ENCODE measurements around the gene COBLL1. TPM values are rescaled to one million over a fixed set of nuclear protein-coding genes. Genes with fewer than 3 reads are reported as not detected.

COBLL1 gene
- total RNA-seq, 1 donor from 2014 or later, result 33.0 TPM

GRCh38 chr2:164843346-164843911 lies 1.8 kb upstream of the COBLL1 start:
- TF ChIP-seq, protein P1, sequence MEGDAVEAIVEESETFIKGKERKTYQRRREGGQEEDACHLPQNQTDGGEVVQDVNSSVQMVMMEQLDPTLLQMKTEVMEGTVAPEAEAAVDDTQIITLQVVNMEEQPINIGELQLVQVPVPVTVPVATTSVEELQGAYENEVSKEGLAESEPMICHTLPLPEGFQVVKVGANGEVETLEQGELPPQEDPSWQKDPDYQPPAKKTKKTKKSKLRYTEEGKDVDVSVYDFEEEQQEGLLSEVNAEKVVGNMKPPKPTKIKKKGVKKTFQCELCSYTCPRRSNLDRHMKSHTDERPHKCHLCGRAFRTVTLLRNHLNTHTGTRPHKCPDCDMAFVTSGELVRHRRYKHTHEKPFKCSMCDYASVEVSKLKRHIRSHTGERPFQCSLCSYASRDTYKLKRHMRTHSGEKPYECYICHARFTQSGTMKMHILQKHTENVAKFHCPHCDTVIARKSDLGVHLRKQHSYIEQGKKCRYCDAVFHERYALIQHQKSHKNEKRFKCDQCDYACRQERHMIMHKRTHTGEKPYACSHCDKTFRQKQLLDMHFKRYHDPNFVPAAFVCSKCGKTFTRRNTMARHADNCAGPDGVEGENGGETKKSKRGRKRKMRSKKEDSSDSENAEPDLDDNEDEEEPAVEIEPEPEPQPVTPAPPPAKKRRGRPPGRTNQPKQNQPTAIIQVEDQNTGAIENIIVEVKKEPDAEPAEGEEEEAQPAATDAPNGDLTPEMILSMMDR (conservative IDR thresholded peaks at IDR 0.05; ENCODE audit: low read depth, low read length), result no peak
- DNase-seq (ENCODE audit: low read depth), result peak; percentile 49
- H3K4me3 ChIP-seq (ENCODE audit: low read depth, low read length), result no peak overlapping the region

DNA sequence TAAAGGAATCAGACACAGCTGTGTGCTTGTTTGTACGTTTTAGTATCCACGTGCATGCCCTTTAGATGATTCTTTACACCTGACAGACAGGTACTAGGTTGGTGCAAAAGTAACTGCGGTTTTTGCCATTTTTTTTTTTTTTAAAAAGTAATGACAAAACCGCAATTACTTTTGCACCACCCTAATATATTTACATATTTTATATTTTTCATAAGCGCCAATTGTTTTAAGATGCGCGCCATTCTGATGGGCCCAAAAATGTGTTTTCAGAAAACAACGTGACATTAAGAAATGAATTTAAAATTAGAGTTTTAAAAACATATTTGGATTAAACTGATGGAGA lies 972 bp upstream of the COBLL1 start:
- TF ChIP-seq, protein P1 (conservative IDR thresholded peaks at IDR 0.05; ENCODE audit: low read depth, low read length), result no peak

DNA sequence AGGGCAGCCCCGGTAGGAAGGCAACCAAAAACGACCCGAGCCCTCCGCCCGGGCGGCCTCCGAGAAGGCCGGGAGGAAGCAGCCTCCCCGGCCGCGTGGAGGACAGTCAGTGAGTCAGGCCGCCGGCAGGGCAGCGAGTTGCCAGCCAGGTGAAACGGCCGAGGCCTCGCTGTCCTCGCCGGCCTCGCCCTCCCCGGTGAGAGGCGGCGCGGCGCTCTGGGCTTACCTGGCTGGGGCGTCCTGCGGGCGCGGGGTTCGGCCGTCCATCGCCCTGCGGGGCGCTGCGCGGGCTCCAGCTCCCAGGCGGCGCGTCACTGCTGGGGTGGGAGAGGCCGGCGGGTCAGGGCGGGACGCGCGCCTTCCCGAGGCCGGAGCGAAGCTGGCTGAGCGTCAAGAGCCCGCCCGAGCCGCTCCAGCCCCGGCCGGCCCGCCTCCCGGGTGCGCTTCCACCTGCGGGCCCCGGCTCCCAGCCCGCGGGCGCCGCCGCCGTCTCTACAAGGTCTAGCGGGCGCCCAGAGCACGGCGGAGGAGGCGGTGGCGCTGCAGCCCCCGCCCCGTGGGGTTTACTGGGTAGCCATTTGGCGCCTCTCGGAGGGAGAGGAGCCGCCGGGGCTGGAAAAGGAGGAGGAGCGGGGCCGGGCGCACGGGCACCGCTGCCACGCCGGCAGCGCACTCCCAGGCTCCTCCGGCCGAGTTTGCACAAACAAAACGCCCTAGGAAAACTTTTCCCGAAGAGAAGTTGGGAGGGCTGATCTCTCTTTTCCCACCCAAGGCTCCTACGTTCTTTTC lies 499 bp downstream of the COBLL1 start:
- TF ChIP-seq, protein P1 (conservative IDR thresholded peaks at IDR 0.05; ENCODE audit: low read depth, low read length), result no peak
- DNase-seq (ENCODE audit: low read depth), result no peak
- peak overlapping the region; percentile 83 for H3K4me3 ChIP-seq (ENCODE audit: low read depth, low read length)

More for the DNA sequence above, 972 bp upstream of the COBLL1 start:
- peak overlapping the region; percentile 83 for H3K4me3 ChIP-seq (ENCODE audit: low read depth, low read length)
- no peak for DNase-seq (ENCODE audit: low read depth)

DNA sequence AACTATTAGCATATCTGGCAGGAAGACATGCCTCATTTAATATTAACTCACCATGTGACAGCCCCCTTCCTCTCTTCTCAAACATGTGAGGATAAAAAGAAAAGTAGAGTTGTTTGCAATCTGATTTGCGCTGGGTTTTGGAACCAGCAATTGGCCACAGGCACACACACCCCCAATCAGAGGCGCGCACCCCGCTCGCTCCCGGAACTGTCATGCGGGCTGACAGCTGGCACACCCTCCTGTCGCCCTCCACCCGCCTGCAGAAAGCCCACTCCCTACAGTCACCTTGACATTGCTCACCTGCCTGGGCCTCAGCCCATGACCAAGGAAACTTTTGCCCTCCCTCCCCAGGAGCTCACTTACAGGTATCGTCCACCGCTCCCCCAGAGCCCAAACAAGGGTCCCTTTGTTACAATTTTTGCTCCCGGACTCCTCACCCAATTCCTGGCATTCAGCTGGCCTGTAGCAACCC lies 1.1 kb downstream of the COBLL1 start:
- H3K4me3 ChIP-seq (ENCODE audit: low read depth, low read length), result peak overlapping the region; percentile 83
- TF ChIP-seq, protein P1 (conservative IDR thresholded peaks at IDR 0.05; ENCODE audit: low read depth, low read length), result no peak
- no peak for DNase-seq (ENCODE audit: low read depth)

DNA sequence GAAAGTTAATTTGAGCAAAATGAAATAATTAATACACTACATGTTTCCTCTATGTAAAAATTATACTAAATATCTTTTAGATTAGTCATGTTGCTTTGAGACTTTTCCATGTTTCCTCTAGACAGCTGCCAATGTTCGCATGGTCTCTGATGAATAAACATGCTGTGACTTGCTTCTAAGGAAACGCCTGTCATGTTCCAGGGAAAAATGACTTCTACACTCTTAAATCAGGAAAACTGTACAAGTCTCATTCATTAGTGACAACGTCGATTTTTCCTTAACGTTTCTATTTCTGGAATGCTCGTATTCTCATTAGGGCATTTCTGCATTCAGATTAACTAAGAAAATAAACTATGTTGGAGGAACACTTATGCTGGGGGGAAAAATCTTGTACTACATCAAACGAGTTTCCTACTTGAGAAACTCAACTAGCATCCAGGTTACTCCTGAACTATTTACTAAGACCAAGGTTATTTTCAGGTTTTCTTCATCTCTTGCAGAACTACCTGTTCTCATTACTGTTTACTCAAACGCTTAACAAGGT lies 1.6 kb downstream of the COBLL1 start:
- peak; percentile 54 for DNase-seq (ENCODE audit: low read depth)
- peak overlapping the region; percentile 83 for H3K4me3 ChIP-seq (ENCODE audit: low read depth, low read length)
- TF ChIP-seq, protein P1 (conservative IDR thresholded peaks at IDR 0.05; ENCODE audit: low read depth, low read length), result no peak

DNA sequence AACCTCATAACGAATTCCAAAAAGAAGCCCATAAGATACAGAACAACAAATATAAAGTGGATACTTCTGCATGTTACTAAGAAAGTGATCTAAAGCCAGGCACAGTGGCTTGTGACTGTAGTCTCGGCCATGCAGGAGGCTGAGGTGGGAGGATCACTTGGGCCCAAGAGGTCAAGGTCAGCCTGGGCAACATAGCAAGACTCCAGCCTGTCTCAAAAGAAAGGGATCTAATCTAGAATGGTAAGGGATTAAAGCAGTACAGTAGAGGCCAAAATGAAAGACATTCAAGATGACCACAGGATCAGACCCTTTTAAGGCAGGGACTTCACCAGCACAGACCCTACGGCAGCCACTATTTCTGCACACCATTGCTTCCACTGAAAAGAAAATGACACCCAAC lies 3.8 kb downstream of the COBLL1 start:
- DNase-seq (ENCODE audit: low read depth), result no peak
- peak overlapping the region; percentile 83 for H3K4me3 ChIP-seq (ENCODE audit: low read depth, low read length)
- TF ChIP-seq, protein P1 (conservative IDR thresholded peaks at IDR 0.05; ENCODE audit: low read depth, low read length), result no peak

All from epithelial cell of proximal tubule (primary cell).